ENCODE measurements around the gene PANX2.
A peak's percentile ranks its signal among the peaks of the same experiment; 100 is the strongest.
"Not testable (repeated sequence)": the region's sequence is repeated elsewhere in the genome, so short reads cannot be mapped to it uniquely, and the experiment has no call there.

Gene PANX2, protein sequence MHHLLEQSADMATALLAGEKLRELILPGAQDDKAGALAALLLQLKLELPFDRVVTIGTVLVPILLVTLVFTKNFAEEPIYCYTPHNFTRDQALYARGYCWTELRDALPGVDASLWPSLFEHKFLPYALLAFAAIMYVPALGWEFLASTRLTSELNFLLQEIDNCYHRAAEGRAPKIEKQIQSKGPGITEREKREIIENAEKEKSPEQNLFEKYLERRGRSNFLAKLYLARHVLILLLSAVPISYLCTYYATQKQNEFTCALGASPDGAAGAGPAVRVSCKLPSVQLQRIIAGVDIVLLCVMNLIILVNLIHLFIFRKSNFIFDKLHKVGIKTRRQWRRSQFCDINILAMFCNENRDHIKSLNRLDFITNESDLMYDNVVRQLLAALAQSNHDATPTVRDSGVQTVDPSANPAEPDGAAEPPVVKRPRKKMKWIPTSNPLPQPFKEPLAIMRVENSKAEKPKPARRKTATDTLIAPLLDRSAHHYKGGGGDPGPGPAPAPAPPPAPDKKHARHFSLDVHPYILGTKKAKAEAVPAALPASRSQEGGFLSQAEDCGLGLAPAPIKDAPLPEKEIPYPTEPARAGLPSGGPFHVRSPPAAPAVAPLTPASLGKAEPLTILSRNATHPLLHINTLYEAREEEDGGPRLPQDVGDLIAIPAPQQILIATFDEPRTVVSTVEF
- total RNA-seq = 0 to 0.20 reads per million in 2 donors

DNA sequence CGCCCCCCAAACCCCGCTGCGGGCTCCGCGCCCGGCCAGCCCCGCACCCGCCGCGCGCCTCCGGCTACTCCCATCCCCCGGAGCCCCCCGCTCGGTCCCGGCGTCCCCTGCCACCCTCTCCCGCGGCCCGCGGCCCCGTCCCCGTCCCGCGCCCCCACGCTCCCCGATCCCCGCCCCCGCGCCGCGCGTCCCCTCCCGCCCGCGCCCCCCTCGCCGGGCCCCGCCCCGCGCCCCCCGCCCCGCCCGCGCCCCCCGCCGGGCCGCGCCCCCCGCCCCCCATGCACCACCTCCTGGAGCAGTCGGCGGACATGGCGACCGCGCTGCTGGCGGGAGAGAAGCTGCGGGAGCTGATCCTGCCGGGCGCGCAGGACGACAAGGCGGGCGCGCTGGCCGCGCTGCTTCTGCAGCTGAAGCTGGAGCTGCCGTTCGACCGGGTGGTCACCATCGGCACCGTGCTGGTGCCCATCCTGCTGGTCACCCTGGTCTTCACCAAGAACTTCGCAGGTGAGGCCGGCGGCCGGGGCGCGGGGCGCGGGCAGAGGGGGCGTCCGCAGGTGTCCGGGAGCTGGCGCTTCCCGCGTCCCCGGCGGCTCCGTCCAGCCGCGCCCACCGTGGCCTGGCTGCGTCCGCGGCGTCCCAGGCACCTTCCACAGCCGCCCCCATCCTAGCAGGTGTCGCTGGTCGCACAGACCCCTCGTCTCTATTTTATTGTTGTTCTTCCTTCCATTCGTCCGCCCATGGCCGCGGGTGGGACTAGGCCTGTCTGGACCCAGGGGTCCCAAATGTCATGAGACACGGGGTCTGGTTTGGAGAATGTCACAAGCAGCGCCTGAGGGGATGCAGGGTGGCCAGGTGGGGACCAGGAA is at the start of gene PANX2:
TSS of gene PANX2 (plus strand) at position 279 of the 866 bp plus-strand sequence. CDS start at position 279, 0 bp downstream.
- no peak for DNase-seq

DNA sequence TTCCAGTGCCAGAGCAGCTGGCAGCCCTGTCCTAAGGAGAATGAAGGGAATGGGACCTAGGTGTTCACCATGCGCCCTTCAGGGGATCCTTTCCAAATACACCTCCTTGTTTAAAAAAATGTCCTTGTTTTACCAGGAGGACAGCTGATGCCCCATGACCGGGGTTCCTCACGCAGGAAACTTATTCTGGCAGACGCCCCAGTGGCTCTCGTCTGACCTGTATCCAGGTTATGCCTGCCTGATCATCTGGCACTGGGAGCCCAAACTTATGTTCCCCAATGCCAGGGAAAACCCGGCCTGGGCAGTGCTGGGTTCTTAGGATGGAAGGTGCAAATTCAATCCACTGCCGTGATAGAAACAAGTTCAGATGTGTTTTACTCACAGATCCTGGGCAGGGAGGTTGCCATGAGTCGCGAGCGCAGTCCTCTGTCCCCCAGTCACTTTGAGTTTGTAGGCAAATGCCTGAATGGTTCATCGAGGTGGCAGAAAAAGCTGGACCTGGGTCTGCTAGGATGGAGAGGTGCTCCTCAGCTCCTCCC is 49.3 kb upstream of the PANX2 start:
- DNase-seq = no peak

DNA sequence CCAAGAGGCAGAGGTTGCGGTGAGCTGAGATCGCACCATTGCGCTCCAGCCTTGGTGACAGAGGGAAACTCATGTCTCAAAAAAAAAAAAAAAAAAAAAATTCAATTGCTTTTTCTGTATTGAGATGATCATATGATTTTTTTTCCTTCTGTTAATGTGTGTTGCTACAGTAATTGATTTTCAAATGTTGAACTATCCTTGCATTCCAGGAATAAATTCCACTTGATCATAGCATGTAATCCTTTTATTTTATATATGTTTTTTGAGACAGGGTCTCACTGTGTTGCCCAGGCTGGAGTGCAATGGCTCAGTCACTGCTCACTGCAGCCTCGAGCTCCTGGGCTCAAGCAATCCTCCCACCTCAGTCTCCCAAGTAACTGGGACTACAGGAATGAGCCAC is 47.4 kb upstream of the PANX2 start:
- no peak for DNase-seq

DNA sequence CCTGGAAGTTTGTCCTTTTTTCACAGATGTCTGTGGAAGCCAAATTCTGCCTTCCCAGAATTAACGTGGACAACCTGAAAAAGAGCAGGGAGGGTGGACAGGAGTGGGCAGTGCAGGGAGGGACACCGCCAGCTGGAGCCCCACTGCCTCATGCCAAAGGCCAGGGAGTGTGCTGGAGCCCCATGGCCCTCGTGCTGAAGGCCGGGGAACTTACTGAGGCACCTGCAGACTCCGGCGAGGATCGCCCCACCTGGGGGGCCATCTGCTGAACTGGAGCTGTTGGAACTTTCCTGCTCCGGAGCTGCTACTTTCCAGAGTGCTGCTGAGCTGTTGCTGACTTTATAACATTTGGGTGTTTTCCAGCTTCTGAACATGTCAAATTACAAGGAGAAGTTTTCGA is 45.5 kb upstream of the PANX2 start:
- no peak for DNase-seq

DNA sequence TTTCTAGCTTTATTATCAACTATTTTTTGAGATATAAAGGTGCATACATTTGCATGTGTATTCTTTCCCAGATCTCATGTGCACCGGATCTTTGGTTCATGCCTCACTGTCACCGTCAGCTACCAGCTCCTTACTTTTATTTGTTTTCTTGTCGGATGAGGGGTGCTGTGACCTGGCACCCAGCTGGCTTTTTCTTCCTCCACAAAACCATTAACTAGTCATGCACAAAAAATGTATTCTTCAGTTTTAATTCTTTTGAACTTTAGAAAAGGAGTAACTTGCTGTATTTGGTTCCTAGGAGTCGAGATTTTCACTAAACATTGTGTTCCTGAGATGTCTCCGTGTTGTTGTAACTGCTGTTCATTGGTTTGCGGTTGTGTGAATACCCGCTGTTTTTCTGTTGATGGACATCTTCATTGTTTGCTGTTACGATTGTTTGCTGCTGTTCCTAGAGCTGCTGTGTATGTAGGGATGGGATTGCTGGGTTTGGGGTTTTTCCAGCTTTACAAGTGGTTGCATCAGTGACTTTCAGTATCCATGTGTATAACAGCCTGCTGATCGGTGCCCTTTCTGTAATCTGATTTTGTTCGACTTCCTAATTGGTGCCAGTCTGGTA is 41.3 kb upstream of the PANX2 start:
- DNase-seq = no peak

DNA sequence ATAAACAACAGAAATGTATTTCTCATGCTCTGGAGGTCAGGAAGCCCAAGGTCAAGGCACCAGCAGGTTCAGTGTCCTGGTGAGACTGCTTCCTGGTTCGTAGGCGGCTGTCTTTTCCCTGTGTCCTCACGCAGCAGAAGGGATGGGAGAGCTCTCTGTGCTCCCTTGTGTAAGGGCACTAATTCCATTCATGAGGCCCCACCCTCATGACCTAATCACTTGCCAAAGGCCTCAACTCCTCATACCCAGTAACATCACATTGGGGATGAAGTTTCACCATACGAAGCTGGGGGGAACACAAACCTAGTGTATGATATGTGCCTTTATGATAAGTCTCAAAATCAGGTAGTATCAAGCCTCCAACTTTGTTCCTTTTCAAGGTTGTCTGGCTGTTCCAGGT is 38.6 kb upstream of the PANX2 start:
- DNase-seq = no peak

DNA sequence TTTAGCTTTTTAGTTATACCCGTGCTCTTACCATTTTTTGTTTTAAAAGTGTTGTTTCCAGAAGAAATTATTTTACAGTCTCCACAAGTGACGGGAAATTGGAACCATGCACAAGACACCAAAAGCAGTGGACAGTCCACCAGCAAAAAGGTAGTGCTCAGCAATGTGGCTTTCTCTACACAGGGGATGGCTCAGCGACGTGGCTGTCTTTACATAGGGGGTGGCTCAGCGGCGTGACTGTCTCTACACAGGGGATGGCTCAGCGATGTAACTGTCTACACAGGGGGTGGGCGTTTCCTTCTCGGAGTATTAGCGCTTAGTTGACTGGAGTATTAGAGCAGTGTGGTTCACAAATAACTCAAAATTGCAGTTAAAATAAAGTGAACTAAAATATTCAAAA is 36.0 kb upstream of the PANX2 start:
- DNase-seq = no peak

DNA sequence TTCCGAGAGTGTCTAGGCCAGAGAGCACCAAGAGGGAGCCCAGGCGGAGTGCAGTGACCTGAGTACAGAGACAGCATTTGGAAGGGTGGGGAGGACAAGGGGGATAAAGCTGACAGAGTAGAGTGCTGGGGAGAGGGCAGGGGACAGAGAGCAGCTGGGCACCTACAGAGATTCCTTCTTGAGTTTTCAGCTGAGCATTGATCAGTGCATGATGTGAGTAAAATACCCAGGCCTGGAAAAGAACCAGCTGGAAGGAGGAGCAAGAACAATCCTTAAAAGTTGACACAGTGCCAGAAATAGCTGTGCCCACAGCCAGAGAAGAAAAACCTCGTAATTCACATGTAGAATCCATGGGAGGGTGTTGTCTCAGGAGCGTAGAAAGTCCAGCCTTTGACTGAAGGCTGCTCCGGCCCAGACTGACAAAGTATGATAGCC is 33.9 kb upstream of the PANX2 start:
- no peak for DNase-seq

DNA sequence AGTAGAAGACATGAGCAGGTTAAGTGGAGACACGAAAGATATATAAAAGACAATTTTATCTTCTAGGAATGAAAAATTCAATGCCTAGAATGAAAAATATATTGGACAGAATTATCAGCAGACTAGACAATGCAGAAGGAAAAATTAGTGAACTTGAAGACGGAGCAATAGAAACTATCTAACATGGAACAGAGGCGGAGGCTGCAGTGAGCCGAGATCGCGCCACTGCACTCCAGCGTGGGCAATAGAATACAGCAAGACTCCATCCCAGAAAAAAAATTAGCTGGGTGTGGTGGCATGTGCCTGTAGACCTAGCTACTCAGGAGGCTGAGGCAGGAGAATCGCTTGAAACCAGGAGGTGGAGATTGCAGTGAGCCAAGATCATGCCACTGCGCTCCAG is 33.3 kb upstream of the PANX2 start:
- DNase-seq = not testable (repeated sequence)

DNA sequence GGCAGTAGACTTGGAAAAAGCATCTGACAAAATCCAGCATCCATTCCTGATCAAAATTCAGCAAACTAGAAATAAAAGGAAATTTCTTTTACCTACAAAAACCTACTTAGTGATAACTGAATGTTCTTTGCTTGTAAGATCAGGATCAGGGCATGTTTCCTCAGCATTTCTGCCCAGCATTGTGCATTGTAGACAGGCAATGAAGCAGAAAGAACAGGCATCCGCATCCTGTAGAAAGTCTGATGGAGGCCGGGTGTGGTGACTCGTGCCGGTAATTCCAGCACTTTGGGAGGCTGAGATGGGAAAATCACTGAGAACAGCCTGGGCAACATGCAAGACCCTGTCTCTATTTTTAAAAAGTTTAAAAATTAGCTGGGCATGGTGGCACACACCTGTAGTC is 32.5 kb upstream of the PANX2 start:
- no peak for DNase-seq

DNA sequence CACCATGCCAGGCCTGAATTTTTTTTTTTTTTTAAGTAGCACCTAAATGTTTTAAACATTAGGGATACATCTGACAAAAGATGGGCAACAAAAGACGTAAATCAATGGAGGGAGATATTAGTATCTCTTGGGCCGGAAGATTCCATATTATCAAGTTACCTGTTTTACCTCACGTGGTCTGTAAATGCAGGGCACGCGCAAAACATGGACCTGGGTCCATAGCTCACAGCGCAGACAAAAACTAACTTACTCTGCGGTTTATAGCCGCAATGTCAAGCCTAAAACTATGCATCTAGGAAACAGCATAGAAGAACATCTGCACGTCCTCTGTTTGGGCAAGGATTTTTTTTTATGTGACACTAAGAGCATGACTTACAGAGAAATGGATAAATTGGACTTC is 31.5 kb upstream of the PANX2 start:
- no peak for DNase-seq

DNA sequence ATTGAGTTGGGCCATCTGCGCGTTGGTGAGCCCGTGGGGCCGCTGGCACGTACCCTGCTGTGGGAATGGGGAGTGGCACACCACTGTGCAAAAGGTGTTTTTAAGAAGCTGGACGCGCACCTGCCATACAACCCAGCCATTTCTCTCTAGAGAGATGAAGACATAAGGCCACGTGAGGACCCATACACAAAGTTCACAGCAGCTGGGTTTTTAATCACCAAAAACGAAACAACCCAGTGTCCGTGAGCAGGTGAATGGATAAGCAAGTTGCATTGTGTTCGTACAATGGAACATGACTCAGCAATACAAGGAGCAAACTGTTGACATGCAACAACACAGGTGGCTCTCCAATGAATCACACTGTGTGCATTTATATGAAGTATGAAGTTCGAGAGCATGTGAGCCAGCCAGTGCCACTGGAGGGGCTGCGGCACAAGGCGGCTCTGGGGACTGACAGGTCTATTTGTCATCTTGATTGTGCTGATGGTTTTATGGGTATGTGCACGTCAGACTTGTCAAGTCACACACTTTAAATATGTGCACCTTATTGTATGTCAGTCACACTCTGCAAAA is 30.6 kb upstream of the PANX2 start:
- DNase-seq = no peak

DNA sequence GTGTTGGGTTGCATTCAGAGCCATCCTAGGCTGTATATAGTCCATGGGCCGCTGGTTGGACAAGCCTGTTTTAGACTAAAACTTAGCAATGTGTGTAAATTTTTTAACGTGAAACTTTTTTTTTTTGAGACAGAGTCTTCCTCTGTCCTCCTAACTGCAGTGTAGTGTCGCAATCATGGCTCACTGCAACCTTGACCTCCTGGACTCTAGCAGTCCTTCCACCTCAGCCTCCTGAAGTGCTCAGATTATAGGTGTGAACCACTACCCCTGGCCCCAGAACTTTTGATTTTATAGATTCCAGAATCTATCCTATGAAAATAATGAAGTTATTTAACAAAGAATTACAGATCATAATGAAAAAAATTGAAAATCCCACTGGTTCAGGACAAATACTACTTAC is 29.9 kb upstream of the PANX2 start:
- no peak for DNase-seq

DNA sequence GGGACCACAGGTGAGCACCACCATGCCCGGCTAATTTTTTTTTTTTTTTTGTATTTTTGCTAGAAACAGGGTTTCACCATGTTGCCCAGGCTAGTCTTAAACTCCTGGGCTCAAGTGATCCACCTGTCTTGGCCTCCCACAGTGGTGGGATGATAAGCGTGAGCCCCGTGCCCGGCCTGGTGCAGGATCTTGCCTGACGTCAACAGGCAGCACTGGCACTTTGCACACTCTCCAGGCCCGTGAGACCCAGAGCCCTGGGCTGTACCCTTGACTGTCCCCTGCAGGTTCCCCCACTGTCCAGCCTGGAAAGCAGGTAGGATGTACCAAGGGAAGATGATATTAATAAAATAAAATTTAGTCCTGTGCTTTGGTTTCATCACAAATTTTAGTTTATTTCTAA is 29.1 kb upstream of the PANX2 start:
- DNase-seq = no peak

DNA sequence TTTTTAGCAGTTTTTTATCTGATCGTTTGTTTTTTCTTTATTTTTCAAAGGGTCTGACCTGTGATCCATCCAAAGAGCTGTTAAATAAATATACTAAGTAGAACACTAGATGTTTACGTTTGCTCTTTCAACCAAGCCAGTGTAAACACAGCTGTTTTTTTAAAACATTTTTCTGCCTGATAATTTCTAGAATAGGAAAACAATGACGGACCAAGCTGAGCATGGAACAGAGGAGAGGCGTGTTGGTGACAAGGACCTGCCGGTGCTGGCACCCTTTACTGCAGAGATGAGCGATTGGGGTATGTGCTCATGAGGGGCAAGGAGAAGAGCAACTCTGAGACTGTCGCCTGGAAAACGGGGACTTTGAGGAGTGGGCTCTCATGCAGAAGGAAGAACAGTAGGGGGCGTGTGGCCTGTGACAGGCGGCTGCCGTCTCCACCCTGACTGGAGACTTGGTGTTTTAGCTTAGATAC is 28.6 kb upstream of the PANX2 start:
- DNase-seq = no peak

DNA sequence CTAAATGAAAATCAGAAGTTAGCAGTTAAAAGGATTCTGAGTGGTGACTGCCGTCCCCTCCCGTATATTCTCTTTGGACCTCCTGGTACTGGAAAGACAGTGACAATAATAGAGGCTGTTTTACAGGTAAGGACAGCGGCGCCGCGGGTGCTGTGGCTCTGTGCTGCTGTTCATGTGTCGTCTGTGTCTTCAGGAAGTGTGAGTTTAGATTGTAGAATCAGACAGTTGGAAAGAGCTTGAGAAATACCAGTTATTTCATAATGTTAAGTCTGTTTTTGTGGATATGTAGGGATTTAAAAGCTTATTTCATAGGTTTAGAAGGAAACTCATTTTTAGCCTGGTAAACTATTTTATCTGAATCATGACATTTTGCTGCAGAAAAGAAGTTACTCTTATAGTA is 27.4 kb upstream of the PANX2 start:
- no peak for DNase-seq

DNA sequence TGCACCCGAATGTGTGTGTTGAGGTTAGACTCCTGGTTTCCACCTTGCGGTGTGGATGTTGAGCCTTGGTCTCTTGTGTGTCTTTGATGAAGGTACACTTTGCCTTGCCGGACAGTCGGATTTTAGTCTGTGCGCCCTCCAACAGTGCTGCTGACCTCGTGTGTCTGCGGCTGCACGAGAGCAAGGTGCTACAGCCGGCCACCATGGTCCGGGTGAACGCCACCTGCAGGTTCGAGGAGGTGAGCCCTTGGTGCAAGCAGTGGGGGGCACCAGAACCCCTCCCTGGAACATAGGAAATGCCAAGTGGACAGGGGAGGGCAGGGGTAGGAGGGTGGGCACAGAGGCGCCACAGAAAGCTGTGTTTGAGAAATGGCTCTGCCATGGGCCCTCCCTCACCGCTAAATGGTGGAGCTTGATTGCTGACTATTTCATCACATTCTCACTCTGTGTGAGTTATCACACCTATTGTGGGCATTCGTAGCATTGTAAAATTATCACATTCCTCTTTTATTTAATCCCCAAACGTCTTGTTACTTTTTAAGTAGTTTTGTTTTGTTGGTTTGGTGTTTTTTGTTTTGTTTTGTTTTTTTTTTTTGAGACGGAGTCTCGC is 26.4 kb upstream of the PANX2 start:
- no peak for DNase-seq

DNA sequence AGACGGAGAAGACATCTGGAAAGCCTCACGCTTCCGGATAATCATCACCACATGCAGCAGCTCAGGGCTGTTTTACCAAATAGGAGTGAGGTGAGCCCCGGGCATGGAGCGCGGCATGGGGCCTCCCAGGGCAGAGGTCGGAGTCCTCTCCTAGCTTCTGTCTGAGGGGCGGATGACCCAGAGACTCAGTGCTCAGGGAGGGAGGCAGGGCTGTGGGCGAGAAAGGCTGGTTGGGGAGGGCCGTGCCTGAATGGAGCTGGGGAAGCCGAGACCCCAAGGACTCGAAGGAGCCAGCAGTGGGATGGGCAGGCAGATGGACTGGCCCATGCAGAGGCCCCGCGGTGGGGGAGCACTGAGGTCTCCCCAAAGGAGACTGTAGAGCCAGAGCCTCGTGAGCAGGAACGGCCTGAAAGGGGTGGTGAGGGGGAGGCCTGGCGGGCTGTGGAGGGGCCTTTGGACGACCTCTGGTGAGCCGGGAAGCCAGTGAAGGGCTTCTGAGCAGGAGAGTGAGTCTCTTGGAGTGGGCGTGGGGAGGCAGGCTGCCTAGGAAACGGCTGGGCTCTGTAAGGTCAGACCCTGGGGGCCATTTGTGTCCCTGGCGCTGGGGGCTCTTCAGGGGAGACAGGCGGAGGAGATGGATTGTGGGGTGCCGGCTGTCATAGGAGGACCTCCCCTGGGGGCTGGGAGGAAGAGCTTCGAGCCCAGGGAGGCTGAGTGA is 24.7 kb upstream of the PANX2 start:
- DNase-seq = no peak

DNA sequence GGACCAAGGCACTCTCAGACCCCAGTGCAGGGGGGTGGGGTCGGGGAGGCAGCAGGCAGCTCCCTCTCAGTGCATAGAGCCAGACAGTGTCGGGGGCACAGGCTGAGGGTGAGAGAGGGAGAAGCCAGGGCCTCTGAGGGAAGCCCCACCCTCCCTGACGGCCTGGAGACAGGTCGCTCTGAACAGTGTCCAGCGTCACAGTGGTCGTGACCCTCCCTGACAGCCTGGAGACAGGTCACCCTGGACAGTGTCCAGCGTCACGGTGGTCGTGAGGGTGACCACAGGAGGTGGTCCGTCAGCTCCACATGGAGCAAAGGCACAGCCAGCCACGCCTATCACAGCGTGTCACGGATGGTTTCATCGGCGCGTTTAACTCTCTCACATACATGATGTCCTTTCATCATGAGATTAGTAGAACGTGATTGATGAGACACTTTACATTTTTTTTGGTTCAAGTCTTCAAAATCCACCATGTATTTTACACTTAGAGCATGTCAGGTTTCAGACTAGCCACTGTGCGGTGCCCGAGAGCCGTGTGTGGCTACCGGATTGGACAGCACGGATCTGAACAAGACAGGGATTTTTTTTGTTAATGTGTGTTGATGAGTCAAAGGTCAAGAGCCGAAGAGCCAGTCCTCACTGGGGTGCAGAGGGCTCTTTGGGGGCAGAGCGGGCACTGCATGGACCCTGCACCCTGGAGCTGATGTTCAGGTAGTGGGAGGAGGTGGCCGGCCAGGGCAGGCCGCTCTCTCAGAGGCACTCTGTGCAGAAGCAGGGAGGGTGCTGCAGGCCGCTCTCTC is 23.9 kb upstream of the PANX2 start:
- DNase-seq = peak in 1 of 5 experiments; percentile 61
